Motor neuron (in vitro differentiated cells): ENCODE data around the gene MAPK8. TPM values are rescaled to one million over a fixed set of nuclear protein-coding genes. Genes with fewer than 3 reads are reported as not detected.
"Not testable (repeated sequence)": the region's sequence is repeated elsewhere in the genome, so short reads cannot be mapped to it uniquely, and the experiment has no call there.

ENCODE experiments used
- ATAC-seq, 8 experiments: fragments of 200-7000 bp; cut with Tn5 transposase; replicated peaks in 6 of 8; 2 replicates each; pipeline ENCODE4 v1.8.0; 2021; ENCODE audit warnings: mild to moderate bottlenecking in 8 of 8, moderate library complexity in 8 of 8
- H3K27ac ChIP-seq, 2 donors: fragments of 250-450 bp; sonication (Bioruptor Pico); 2 replicates each; pipeline ENCODE4 v1.9.0; 2021; ENCODE audit warnings: antibody characterized with exemption in 2 of 2, mild to moderate bottlenecking in 2 of 2, moderate library complexity in 1 of 2
- H3K4me1 ChIP-seq, 2 donors: fragments of 250-450 bp; sonication (Bioruptor Pico); replicated peaks in 1 of 2; 2 replicates each; pipeline ENCODE4 v1.6.1; 2021; ENCODE audit warnings: antibody characterized with exemption in 2 of 2, mild to moderate bottlenecking in 2 of 2, moderate library complexity in 1 of 2
- H3K4me3 ChIP-seq, 5 donors: fragments of 250-450 bp; sonication (Bioruptor Pico); 2 replicates each; pipeline ENCODE4 v1.9.0; 2021; ENCODE audit warnings: antibody characterized with exemption in 5 of 5, mild to moderate bottlenecking in 5 of 5, moderate library complexity in 4 of 5
- WGBS, 10 experiments: fragments of 450-650 bp; shearing (Covaris generic); methylation state at CpG; one replicate each; pipeline ENCODE4 v1.0.0; 2022; 5-methylcytosine and 5-hydroxymethylcytosine counted together
- in situ Hi-C, 9 experiments: fragments of 400-800 bp; cut with MboI; loops; one replicate each; pipeline ENCODE4 v1.15.0; 2021; ENCODE audit warnings: low sequenced_read_pairs in 9 of 9, low pct_unique_long_range_greater_than_20kb in 2 of 9; ENCODE audit not compliant: unreplicated experiment in 9 of 9
- total RNA-seq, 8 experiments: library from RNA; unstranded; fragments of 300-600 nt; gene quantifications; 2 replicates each; pipeline versions ENCODE4 v1.2.3 to v1.2.4, GENCODE V29; 2022

MAPK8 gene
- total RNA-seq, 8 experiments from 2014 or later: 21.2 to 122 (median 68.1) TPM

DNA sequence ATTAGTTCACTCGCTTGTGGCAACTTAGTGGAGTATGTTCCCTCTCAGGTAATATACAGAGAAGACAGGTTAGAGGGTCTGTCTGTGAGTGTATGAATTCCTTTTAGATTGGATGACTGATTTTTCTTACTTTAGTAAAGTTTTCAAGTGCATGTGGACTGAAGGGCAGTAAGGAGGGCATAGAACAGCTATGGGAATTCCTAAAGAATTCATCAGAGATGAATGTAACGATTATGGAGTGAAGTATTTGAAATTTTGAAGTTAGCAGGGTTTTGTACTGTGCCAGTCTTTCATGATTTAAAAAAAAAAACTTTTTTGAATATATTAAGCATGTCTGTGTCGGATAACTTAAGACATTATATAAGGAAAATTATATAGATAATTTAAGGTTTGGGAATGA lies 15.5 kb downstream of the MAPK8 start:
- no peak for ATAC-seq
- no peak overlapping the region for H3K27ac ChIP-seq
- 22 to 100% (median 95%) methylated on average over 1 to 3 of the region's 3 CpGs for WGBS, 10 experiments
- in situ Hi-C loops: no loop called here
- H3K4me3 ChIP-seq: no peak overlapping the region
- H3K4me1 ChIP-seq: no peaks in the 10 kb centered on the region

DNA sequence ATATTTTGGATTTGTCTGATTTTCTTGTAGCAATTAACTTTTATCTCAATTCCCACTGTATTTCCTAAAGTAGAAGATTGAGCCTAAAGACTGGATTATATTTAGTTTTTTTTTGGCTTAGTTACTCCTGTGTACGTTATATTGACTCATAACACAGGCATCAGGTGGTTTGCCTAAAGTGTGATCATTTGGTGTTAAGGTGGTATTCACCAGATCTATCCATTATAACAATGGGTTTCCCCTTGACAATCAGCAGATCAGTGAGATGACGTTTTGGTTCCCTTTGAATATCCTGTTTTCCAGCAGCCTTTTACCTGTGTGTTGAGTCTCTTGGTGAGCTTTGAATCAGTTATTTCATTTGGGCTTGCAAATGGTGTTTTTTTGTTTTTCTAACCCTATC lies 18.1 kb downstream of the MAPK8 start:
- 43 to 100% (median 93%) methylated on average over 1 to 2 of the region's 2 CpGs for WGBS, 10 experiments
- H3K27ac ChIP-seq: no peak overlapping the region
- in situ Hi-C loops: no loop called here
- H3K4me1 ChIP-seq: no peaks in the 10 kb centered on the region
- ATAC-seq: no peak
- H3K4me3 ChIP-seq: no peak overlapping the region

DNA sequence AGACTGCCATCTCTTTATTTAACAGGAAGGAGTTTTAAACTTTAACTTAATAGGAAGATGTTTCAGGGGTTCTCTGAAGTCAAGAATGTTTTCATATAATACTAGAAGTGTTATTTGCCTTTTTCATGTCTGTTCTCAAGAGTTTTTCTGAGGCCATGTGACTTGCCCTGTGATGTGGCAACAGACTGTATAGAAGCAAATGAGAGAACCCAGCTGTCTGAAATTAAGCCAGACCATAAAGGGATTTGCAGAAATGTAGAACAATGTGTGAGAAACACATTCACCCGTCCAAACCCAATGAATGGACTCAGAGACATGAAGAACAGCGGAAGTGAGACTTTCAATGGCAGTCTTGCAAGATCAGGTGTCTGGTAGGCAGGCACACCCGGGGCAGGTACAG lies 23.8 kb downstream of the MAPK8 start:
- H3K4me1 ChIP-seq: no peaks in the 10 kb centered on the region
- in situ Hi-C loops: no loop called here
- 65 to 100% (median 89%) methylated on average over 1 to 3 of the region's 3 CpGs; no CpG with 5 or more reads in 1 of the 10 experiments for WGBS, 10 experiments
- H3K27ac ChIP-seq: no peak overlapping the region
- no peak for ATAC-seq
- H3K4me3 ChIP-seq: no peak overlapping the region

- Histone ChIP-seq H3K4me1 (no peaks in the 10 kb centered on the region), H3K4me3 (no peak overlapping the region), H3K27ac (no peak overlapping the region)
- in situ Hi-C loops: no loop called here
- no peak for ATAC-seq
- WGBS, 10 experiments: 80 to 89% methylated on average over 1 of the region's 1 CpG; no CpG with 5 or more reads in 8 of the 10 experiments
These were observed 25.0 kb downstream of the MAPK8 start for GRCh38 chr10:48331436-48331835.

- ATAC-seq: no peak
- no peak overlapping the region for H3K27ac ChIP-seq
- 91 to 100% (median 98%) methylated on average over 1 to 5 of the region's 5 CpGs for WGBS, 10 experiments
- in situ Hi-C loops: no loop called here
- H3K4me1 ChIP-seq: no peaks in the 10 kb centered on the region
- H3K4me3 ChIP-seq: no peak overlapping the region
These were observed 25.8 kb downstream of the MAPK8 start for GRCh38 chr10:48332166-48332870.

DNA sequence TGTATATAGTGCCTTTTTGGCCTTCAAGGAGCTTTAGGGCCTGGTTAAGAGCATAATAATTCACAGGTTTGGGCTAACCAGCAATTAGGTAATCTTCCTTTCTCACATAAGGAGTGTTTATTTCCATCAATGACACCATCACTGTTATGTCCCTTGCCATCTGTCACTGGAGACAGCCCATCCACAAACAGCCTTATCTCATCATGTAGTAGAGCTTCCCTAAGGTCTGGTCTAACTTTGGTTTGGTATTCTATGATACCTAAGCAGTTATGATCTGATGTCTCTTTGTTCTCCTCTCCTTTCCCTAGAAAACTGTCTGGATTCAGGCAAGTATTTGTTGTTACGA lies 26.4 kb downstream of the MAPK8 start:
- whole genome bisulfite sequencing, 10 experiments: 90 to 100% (median 100%) methylated on average over 1 of the region's 1 CpG; no CpG with 5 or more reads in 1 of the 10 experiments
- no peaks in the 10 kb centered on the region for H3K4me1 ChIP-seq
- in situ Hi-C loops: no loop called here
- ATAC-seq: peak in 1 of 8 experiments; percentile 32
- H3K27ac ChIP-seq: no peak overlapping the region
- no peak overlapping the region for H3K4me3 ChIP-seq

DNA sequence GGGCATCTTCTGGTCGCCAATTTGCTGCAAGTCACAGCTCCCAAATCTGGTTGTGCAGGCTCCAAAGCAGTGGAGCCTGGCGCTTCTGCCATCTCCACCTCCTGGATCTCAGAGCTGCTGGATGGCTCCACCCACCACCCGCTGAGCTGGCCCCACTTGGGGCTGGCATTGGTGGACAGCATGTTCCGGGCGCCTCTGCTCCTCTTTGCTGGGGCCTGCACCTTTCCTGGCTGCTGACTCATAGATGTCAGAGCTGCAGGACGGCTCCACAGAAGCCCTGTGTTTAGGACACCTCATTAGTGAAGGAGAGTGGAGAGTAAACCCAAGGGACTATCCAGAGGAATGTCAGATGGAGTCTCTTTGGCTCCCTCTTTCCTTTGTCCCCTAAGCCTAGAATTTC lies 27.4 kb downstream of the MAPK8 start:
- WGBS, 10 experiments: 67 to 100% (median 93%) methylated on average over 1 to 6 of the region's 6 CpGs; no CpG with 5 or more reads in 6 of the 10 experiments
- H3K4me3 ChIP-seq: no peak overlapping the region
- in situ Hi-C loops: no loop called here
- H3K4me1 ChIP-seq: no peaks in the 10 kb centered on the region
- H3K27ac ChIP-seq: no peak overlapping the region
- ATAC-seq: peak in 2 of 8 experiments; percentile 35 to 57

DNA sequence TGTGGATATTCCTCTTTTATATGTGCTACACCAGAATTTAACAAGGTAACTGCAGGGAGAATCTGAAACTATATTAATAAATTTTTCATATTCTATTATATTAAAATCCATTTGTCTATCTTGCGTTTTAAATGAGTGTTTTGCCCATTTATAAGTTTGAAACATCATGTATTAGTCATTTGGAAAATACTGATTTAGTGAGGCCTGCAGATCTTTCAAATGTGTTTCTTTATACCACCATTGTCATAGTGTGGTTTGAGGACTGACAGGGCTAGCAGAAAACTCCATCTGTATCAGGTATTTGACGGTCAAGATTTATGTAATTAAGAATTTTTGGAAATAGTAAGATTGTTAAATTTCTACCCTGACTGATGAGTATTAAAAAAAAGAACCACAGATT lies 29.3 kb downstream of the MAPK8 start:
- H3K4me3 ChIP-seq: no peak overlapping the region
- no peaks in the 10 kb centered on the region for H3K4me1 ChIP-seq
- ATAC-seq: no peak
- H3K27ac ChIP-seq: no peak overlapping the region
- in situ Hi-C loops: no loop called here
- 70 to 100% (median 87%) methylated on average over 1 to 2 of the region's 2 CpGs for WGBS, 10 experiments

DNA sequence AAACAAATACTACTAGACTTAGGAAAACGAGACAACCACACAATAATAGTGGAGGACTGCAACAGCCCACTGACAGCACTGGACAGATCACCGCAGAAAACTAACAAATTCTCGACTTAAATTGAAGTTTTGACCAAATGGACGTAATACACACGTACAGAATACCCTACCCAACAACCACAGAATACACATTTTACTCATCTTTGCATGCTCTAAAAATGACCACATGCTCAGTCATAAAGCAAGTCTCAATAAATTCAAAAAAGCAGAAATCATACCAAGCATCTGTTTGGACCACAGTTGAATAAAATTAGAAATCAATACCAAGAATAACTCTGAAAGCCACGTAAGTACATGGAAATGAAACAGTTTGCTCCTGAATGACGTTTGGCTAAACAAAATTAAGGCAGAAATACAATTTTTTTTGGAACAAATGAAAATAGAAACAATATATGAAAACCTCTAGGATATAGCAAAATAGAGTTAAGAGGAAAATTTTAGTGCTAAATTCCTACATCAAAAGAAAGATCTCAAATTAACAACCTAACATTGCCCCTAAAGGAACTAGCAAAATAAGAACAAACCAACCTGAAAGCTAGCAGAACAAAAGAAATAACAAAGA lies 30.6 kb downstream of the MAPK8 start:
- Histone ChIP-seq H3K27ac (no peak overlapping the region), H3K4me1 (no peaks in the 10 kb centered on the region), H3K4me3 (no peak overlapping the region)
- no peak for ATAC-seq
- in situ Hi-C loops: no loop called here
- WGBS, 10 experiments: 76 to 100% (median 92%) methylated on average over 1 to 7 of the region's 7 CpGs

- in situ Hi-C loops: no loop called here
- no peak overlapping the region for H3K4me3 ChIP-seq
- no peaks in the 10 kb centered on the region for H3K4me1 ChIP-seq
- H3K27ac ChIP-seq: no peak overlapping the region
- peak in 1 of 8 experiments; percentile 29 for ATAC-seq
These were observed 34.3 kb downstream of the MAPK8 start for GRCh38 chr10:48340734-48341133.

DNA sequence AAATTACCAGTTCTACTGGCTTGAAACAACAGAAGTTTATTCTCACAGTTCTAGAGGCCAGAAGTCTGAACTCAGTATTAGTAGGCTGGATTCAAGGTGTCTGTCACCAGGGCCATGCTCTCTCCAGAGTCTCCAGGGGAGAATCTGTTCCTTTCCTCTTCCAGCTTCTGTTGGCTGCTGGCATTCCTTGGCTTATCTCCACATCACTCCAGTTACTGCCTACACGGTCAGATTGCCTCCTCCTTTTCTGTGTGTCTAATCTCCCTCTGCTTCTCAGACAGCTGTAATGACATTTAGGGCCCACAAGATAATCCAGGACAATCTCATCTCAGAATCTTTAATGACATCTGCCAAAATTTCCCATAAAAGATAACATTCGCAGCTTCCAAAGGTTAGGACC lies 36.6 kb downstream of the MAPK8 start:
- Histone ChIP-seq H3K27ac (no peak overlapping the region), H3K4me1 (no peaks in the 10 kb centered on the region), H3K4me3 (no peak overlapping the region)
- in situ Hi-C loops: no loop called here
- WGBS, 10 experiments: 0 to 100% (median 94%) methylated on average over 1 to 2 of the region's 2 CpGs; no CpG with 5 or more reads in 5 of the 10 experiments
- peak in 1 of 8 experiments; percentile 38 for ATAC-seq

GRCh38 chr10:48343921-48344598 lies 37.6 kb downstream of the MAPK8 start:
- Histone ChIP-seq H3K4me3 (no peak overlapping the region), H3K27ac (no peak overlapping the region), H3K4me1 (no peaks in the 10 kb centered on the region)
- in situ Hi-C loops: no loop called here
- WGBS, 10 experiments: 15 to 97% (median 71%) methylated on average over 1 to 3 of the region's 3 CpGs; no CpG with 5 or more reads in 1 of the 10 experiments
- ATAC-seq: no peak

DNA sequence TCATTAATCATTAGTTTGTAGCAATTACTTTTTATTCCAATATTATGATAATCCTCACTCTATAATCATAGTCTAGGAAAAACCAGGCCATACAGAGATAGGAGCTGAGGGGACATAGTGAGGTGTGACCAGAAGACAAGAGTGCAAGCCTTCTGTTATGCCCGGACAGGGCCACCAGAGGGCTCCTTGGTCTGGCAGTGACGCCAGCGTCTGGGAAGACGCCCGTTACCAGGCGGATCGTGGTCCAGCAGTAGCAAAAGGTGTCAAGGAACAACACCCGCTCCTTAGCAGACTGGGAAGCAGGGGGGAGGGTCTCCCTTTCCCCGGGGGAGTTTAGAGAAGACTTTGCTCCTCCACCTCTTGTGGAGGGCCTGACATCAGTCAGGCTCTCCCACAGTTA lies 39.8 kb downstream of the MAPK8 start:
- H3K27ac ChIP-seq, H3K4me1 ChIP-seq, in situ Hi-C loops, ATAC-seq, H3K4me3 ChIP-seq: not testable (repeated sequence)
- WGBS, 10 experiments: 100% methylated on average over 1 of the region's 9 CpGs; no CpG with 5 or more reads in 9 of the 10 experiments
